ENCODE measurements around the gene FHOD1. TPM values are rescaled to one million over a fixed set of nuclear protein-coding genes. Genes with fewer than 3 reads are reported as not detected.

FHOD1 gene
- total and polyA plus RNA-seq, 10 of the 15 experiments (the other 5 are each of a cell fraction or from before 2014, with no cell fraction given), result 8.9 to 65.7 (median 18.1) TPM

- no peaks in the 10 kb centered on the region for H3K36me3 ChIP-seq (ENCODE audit: control insufficient read depth in 2 of 2, insufficient read depth in 2 of 2, low read length in 1 of 2)
- no peak for FAIRE-seq
- DNase-seq (ENCODE audit: low read depth, low spot score), result no peak
- SMC1A ChIA-PET (ENCODE audit: uncharacterized antibody, unreplicated experiment), result interaction anchor here (0.9 to 1.7 kb wide), 8 partner anchors 10 to 228 kb away, joined by 3 to 9 read pairs (median 4); no protein-coding TSS in a partner anchor
- H3K27ac ChIP-seq (ENCODE audit: control insufficient read depth, insufficient read depth), result no peak overlapping the region
- H3K4me3 ChIP-seq, result peak overlapping the region; percentile 76
- 28% methylated on average over 46 of the region's 59 CpGs for WGBS (ENCODE audit: insufficient coverage, insufficient replicate concordance, low lambda C conversion rate, missing lambda C conversion rate)
- BruUV-seq (replicated peaks), result no TSS peak
- no peaks in the 10 kb centered on the region for H3K9me3 ChIP-seq (replicated peaks; ENCODE audit: control insufficient read depth, insufficient read depth, low read length)
- H2AFZ ChIP-seq (ENCODE audit: control insufficient read depth, low read depth, low read length), result peak overlapping the region; percentile 97; the same call in 1 of the 2 replicates
- in situ Hi-C loops (cut with MboI) (no loop called here), intact Hi-C loops (cut with micrococcal nuclease; ENCODE audit: unreplicated experiment) (loop anchor here (2.0 kb wide), 2 partner anchors 62 to 168 kb away; partner anchors contain the start of gene FHOD1)
- CTCF ChIA-PET, result interaction anchor here (0.8 to 2.9 kb wide), 28 partner anchors 9 to 237 kb away, joined by 3 to 34 read pairs (median 6); partner anchors contain the start of genes B3GNT9, CBFB, FBXL8 and NOL3
- H3K9ac ChIP-seq (ENCODE audit: control insufficient read depth, insufficient read depth, low read length), result no peak overlapping the region
- peak; percentile 10 for ATAC-seq
- RAD21 ChIA-PET (ENCODE audit: unreplicated experiment), result interaction anchor here (0.6 to 2.3 kb wide), 10 partner anchors 11 to 251 kb away, joined by 3 to 9 read pairs (median 3); partner anchors contain the start of genes FBXL8, NOL3 and TRADD
- peaks cover 0 to 3% of the 10 kb centered on the region in 2 experiments; a peak in 2 of 4 replicates for H3K27me3 ChIP-seq (replicated peaks in 1 of 2; ENCODE audit: control insufficient read depth in 2 of 2, insufficient read depth in 2 of 2, low read length in 1 of 2)
- H3K79me2 ChIP-seq (ENCODE audit: control insufficient read depth, insufficient read depth, low read length), result peaks cover 5% of the 10 kb centered on the region
- POLR2A ChIA-PET, result interaction anchor here (1.1 to 1.2 kb wide), 2 partner anchors 24 to 42 kb away, joined by 3 to 6 read pairs; partner anchors contain the start of genes FBXL8, TMEM208 and TRADD
- peaks cover 4% of the 10 kb centered on the region for H3K4me1 ChIP-seq (ENCODE audit: control insufficient read depth, insufficient read depth, low read length)
- peak overlapping the region; percentile 99 for H3K4me2 ChIP-seq (ENCODE audit: control insufficient read depth, insufficient read depth)
- H4K20me1 ChIP-seq (ENCODE audit: control insufficient read depth, insufficient read depth), result no peaks in the 10 kb centered on the region
- TF ChIP-seq RAD21 (IDR thresholded peaks at IDR 0.05; ENCODE audit: insufficient read depth, low read depth, low read length), result no peak
- TF ChIP-seq EP300 (IDR thresholded peaks at IDR 0.05; ENCODE audit: borderline replicate concordance in 1 of 2, control insufficient read depth in 1 of 2, low read depth in 2 of 2, low read length in 2 of 2), result no peak
- no peak for TF ChIP-seq POU2F2 (IDR thresholded peaks at IDR 0.05; ENCODE audit: borderline replicate concordance, low read depth, low read length)
- TF ChIP-seq, protein P1, sequence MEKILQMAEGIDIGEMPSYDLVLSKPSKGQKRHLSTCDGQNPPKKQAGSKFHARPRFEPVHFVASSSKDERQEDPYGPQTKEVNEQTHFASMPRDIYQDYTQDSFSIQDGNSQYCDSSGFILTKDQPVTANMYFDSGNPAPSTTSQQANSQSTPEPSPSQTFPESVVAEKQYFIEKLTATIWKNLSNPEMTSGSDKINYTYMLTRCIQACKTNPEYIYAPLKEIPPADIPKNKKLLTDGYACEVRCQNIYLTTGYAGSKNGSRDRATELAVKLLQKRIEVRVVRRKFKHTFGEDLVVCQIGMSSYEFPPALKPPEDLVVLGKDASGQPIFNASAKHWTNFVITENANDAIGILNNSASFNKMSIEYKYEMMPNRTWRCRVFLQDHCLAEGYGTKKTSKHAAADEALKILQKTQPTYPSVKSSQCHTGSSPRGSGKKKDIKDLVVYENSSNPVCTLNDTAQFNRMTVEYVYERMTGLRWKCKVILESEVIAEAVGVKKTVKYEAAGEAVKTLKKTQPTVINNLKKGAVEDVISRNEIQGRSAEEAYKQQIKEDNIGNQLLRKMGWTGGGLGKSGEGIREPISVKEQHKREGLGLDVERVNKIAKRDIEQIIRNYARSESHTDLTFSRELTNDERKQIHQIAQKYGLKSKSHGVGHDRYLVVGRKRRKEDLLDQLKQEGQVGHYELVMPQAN (conservative IDR thresholded peaks at IDR 0.05), result no peak
- TF ChIP-seq RB1 (IDR thresholded peaks at IDR 0.05; ENCODE audit: borderline replicate concordance), result no peak
- no peak for TF ChIP-seq KAT2A (conservative IDR thresholded peaks at IDR 0.05; ENCODE audit: control insufficient read depth, low read depth, low read length)
- TF ChIP-seq SMAD1 (IDR thresholded peaks at IDR 0.05; ENCODE audit: low read depth, partially characterized antibody), result no peak
- no peak for TF ChIP-seq IRF4 (IDR thresholded peaks at IDR 0.05; ENCODE audit: low read depth, low read length)
- TF ChIP-seq BHLHE40 (IDR thresholded peaks at IDR 0.05; ENCODE audit: borderline replicate concordance in 1 of 2, low read depth in 2 of 2, low read length in 1 of 2), result no peak
- TF ChIP-seq, protein P2, sequence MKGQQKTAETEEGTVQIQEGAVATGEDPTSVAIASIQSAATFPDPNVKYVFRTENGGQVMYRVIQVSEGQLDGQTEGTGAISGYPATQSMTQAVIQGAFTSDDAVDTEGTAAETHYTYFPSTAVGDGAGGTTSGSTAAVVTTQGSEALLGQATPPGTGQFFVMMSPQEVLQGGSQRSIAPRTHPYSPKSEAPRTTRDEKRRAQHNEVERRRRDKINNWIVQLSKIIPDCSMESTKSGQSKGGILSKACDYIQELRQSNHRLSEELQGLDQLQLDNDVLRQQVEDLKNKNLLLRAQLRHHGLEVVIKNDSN (IDR thresholded peaks at IDR 0.05; ENCODE audit: borderline replicate concordance, extremely low read length, insufficient read depth, low read depth, low read length), result no peak
- TF ChIP-seq, protein P3, sequence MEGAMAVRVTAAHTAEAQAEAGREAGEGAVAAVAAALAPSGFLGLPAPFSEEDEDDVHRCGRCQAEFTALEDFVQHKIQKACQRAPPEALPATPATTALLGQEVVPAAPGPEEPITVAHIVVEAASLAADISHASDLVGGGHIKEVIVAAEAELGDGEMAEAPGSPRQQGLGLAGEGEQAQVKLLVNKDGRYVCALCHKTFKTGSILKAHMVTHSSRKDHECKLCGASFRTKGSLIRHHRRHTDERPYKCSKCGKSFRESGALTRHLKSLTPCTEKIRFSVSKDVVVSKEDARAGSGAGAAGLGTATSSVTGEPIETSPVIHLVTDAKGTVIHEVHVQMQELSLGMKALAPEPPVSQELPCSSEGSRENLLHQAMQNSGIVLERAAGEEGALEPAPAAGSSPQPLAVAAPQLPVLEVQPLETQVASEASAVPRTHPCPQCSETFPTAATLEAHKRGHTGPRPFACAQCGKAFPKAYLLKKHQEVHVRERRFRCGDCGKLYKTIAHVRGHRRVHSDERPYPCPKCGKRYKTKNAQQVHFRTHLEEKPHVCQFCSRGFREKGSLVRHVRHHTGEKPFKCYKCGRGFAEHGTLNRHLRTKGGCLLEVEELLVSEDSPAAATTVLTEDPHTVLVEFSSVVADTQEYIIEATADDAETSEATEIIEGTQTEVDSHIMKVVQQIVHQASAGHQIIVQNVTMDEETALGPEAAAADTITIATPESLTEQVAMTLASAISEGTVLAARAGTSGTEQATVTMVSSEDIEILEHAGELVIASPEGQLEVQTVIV (IDR thresholded peaks at IDR 0.05; ENCODE audit: borderline replicate concordance, partially characterized antibody), result no peak
- TF ChIP-seq, protein P4, sequence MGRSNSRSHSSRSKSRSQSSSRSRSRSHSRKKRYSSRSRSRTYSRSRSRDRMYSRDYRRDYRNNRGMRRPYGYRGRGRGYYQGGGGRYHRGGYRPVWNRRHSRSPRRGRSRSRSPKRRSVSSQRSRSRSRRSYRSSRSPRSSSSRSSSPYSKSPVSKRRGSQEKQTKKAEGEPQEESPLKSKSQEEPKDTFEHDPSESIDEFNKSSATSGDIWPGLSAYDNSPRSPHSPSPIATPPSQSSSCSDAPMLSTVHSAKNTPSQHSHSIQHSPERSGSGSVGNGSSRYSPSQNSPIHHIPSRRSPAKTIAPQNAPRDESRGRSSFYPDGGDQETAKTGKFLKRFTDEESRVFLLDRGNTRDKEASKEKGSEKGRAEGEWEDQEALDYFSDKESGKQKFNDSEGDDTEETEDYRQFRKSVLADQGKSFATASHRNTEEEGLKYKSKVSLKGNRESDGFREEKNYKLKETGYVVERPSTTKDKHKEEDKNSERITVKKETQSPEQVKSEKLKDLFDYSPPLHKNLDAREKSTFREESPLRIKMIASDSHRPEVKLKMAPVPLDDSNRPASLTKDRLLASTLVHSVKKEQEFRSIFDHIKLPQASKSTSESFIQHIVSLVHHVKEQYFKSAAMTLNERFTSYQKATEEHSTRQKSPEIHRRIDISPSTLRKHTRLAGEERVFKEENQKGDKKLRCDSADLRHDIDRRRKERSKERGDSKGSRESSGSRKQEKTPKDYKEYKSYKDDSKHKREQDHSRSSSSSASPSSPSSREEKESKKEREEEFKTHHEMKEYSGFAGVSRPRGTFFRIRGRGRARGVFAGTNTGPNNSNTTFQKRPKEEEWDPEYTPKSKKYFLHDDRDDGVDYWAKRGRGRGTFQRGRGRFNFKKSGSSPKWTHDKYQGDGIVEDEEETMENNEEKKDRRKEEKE (IDR thresholded peaks at IDR 0.05), result no peak
Measured at GRCh38 chr16:67184453-67184994, 62.8 kb downstream of the FHOD1 start.

All from GM12878 (cell line).